KMS-11 (cell line): ENCODE results near the gene KAZN.

Source experiments
- H2AFZ ChIP-seq: fragments of 200-600 bp; sonication (generic); 2 replicates; pipeline ENCODE4 v1.6.1; 2016; ENCODE audit warnings: antibody characterized with exemption, mixed run types, low read depth
- H3K27ac ChIP-seq: fragments of 200-600 bp; sonication (generic); 2 replicates; pipeline ENCODE4 v1.6.1; 2016; ENCODE audit warnings: mild to moderate bottlenecking, mixed run types
- H3K27me3 ChIP-seq: fragments of 200-600 bp; sonication (generic); 2 replicates; pipeline ENCODE4 v1.6.1; 2017; ENCODE audit warnings: mild to moderate bottlenecking, low read depth, mixed run types, moderate library complexity; ENCODE audit not compliant: insufficient read depth
- H3K36me3 ChIP-seq: fragments of 200-600 bp; sonication (generic); 2 replicates; pipeline ENCODE4 v1.6.1; 2017; ENCODE audit warnings: mild to moderate bottlenecking, mixed run types; ENCODE audit not compliant: insufficient read depth
- H3K4me1 ChIP-seq: fragments of 200-600 bp; sonication (generic); 2 replicates; pipeline ENCODE4 v1.6.1; 2016; ENCODE audit warnings: mild to moderate bottlenecking, low read depth, mixed run types; ENCODE audit not compliant: poor library complexity, severe bottlenecking
- H3K4me2 ChIP-seq: fragments of 200-600 bp; sonication (generic); 2 replicates; pipeline ENCODE4 v1.7.0; 2016; ENCODE audit warnings: mild to moderate bottlenecking, mixed run types
- H3K4me3 ChIP-seq: fragments of 200-600 bp; sonication (generic); IDR thresholded peaks from 2 replicates; pipeline ENCODE4 v1.6.1; 2017; ENCODE audit warnings: low read depth, low read length, mixed read lengths; ENCODE audit not compliant: insufficient read depth
- H3K79me2 ChIP-seq: fragments of 200-600 bp; sonication (generic); 2 replicates; pipeline ENCODE4 v1.6.1; 2016; ENCODE audit warnings: low read depth, mixed run types; ENCODE audit not compliant: insufficient read depth
- H3K9ac ChIP-seq: fragments of 200-600 bp; sonication (generic); 2 replicates; pipeline ENCODE4 v1.6.1; 2016; ENCODE audit warnings: mild to moderate bottlenecking, mixed run types
- H4K20me1 ChIP-seq: fragments of 200-600 bp; sonication (generic); 2 replicates; pipeline ENCODE4 v1.6.1; 2016; ENCODE audit warnings: mild to moderate bottlenecking, mixed run types; ENCODE audit not compliant: insufficient read depth
- TF ChIP-seq, protein P1 (sequence below): fragments of 200-600 bp; sonication (generic); conservative IDR thresholded peaks from 2 replicates; pipeline ENCODE4 v1.6.1; 2017; ENCODE audit warnings: low read depth, mild to moderate bottlenecking, antibody characterized with exemption, low read length, moderate library complexity, mixed read lengths

Gene KAZN

DNA sequence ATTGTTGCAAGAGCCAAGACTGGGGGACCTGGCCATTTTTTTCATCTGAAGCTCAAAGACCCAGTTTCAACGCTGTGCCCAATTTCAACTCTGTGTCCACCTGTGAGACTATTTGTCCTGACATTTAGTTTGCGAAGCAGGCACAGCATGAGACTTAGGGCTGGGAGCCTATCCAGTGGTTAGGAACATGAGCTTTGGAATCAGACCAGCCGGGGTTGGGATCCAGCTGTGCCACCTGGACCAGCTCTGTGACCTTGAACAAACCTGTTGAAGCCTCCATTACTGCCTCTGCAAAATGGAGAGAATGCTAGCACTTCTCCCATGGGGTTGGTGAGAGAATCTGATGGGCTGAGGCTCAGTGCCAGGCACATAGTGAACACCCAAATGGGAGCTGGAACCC, 348.9 kb downstream of the KAZN start:
- no peaks in the 10 kb centered on the region for H4K20me1 ChIP-seq
- no peaks in the 10 kb centered on the region for H3K79me2 ChIP-seq
- H3K4me3 ChIP-seq: no peak overlapping the region
- H3K4me2 ChIP-seq: no peak overlapping the region
- H2AFZ ChIP-seq: no peak overlapping the region
- H3K9ac ChIP-seq: no peak overlapping the region
- H3K27ac ChIP-seq: no peak overlapping the region
- no peaks in the 10 kb centered on the region for H3K36me3 ChIP-seq
- TF ChIP-seq, protein P1, sequence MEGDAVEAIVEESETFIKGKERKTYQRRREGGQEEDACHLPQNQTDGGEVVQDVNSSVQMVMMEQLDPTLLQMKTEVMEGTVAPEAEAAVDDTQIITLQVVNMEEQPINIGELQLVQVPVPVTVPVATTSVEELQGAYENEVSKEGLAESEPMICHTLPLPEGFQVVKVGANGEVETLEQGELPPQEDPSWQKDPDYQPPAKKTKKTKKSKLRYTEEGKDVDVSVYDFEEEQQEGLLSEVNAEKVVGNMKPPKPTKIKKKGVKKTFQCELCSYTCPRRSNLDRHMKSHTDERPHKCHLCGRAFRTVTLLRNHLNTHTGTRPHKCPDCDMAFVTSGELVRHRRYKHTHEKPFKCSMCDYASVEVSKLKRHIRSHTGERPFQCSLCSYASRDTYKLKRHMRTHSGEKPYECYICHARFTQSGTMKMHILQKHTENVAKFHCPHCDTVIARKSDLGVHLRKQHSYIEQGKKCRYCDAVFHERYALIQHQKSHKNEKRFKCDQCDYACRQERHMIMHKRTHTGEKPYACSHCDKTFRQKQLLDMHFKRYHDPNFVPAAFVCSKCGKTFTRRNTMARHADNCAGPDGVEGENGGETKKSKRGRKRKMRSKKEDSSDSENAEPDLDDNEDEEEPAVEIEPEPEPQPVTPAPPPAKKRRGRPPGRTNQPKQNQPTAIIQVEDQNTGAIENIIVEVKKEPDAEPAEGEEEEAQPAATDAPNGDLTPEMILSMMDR: no peak
- H3K4me1 ChIP-seq: no peaks in the 10 kb centered on the region
- no peaks in the 10 kb centered on the region for H3K27me3 ChIP-seq

DNA sequence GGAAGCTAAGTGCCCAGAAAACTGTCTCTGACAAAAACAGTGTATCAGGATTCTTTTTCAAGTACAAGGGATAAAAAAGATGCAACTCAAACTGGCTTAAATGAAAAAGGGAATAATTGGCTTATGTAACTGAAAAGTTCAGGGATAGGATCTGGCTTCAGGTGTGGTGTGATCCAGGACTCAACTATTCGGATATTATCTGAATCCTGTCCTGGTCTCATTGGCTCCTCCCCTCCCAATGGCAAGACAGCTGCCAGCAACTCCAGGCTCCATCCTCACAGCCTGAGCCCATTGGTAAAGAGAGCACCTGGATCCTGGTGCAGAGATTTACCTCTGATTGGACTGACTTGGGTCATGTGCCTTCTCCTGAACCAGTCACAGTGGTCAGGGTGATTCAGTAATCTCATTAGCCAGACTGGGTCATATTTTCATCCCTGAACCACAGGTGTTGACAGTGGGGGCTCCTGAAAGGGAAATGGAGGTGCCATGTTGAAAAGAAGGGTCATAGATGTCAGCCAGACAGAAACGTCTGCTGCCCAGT, 349.7 kb downstream of the KAZN start:
- H3K4me2 ChIP-seq: no peak overlapping the region
- no peaks in the 10 kb centered on the region for H3K79me2 ChIP-seq
- no peak overlapping the region for H2AFZ ChIP-seq
- no peaks in the 10 kb centered on the region for H3K27me3 ChIP-seq
- H3K27ac ChIP-seq: no peak overlapping the region
- H3K4me1 ChIP-seq: no peaks in the 10 kb centered on the region
- TF ChIP-seq, protein P1: no peak
- no peaks in the 10 kb centered on the region for H4K20me1 ChIP-seq
- no peaks in the 10 kb centered on the region for H3K36me3 ChIP-seq
- no peak overlapping the region for H3K4me3 ChIP-seq
- no peak overlapping the region for H3K9ac ChIP-seq

DNA sequence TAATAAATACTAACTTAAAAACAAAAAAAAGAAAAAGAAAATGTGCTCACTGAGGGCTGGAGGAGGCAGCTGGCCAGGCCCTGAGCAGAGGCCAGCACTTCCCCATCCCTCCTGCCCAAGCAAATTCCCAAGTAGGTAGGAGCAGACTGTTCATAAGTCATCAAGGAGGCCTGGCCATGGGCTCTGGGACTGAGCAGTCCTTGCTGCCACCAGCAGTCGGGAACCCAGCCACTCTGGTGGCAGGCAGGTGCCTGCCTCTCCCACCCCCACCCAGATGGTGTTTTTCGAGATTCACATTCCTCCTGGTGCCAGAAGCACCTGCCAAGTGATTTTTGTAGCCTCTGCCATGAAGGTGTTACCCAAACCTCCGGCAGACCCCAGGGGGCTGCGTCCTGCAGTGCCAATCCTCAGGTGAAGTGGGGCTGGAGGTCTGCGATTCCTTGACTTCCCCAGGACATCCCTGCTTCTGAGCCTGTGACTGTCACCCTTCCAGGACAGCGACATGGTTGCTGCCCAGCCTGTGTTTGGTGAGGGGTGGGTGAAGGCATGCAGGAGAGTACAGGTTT, 350.9 kb downstream of the KAZN start:
- Histone ChIP-seq H3K27ac (no peak overlapping the region), H3K4me1 (no peaks in the 10 kb centered on the region), H3K79me2 (no peaks in the 10 kb centered on the region), H3K27me3 (no peaks in the 10 kb centered on the region), H3K9ac (no peak overlapping the region), H2AFZ (no peak overlapping the region), H3K36me3 (no peaks in the 10 kb centered on the region), H3K4me2 (no peak overlapping the region), H3K4me3 (no peak overlapping the region), H4K20me1 (no peaks in the 10 kb centered on the region)
- TF ChIP-seq, protein P1: no peak

DNA sequence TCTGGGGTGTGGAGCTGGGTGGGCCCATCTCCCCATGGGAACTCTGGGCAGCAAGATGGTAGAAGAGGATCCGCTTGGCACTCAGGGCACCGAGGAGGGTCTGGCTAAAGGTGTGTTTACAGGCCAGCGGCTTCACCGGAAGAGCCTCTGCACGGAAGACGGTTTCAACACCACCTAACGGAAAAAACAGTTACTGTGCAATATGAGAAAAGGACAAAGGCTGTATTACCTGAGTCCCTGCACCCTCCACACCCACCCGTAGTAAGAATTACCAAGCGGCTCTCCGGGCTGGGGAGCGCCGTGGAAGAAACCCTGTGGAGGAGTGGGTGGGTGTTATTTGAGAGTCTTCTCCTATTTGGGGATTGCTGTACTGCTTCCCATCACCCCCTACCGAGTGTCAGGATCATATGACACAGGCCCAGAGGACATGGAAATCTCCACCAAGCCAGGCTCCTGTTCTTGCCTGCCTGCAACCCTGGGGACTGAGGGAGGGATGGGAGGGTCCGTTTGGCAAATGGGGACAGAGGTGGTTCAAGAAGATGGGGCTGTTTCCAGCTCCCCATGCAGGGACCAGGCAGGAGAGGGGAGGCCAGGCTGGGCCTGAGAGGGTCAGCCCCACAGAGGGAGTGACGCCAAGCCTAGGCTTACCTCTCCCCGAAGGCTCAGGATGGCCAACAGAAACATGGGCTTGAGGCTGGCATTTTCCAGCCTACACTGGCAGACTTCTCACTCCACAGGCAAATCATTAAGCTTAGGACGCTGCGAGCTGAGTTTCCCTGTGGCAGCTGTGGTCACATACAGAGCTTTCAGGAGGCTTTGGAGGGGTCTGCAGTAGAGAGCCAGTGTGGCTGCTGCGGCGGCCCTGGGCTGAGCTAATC, 351.6 kb downstream of the KAZN start:
- H4K20me1 ChIP-seq: no peaks in the 10 kb centered on the region
- no peak overlapping the region for H3K9ac ChIP-seq
- no peak overlapping the region for H2AFZ ChIP-seq
- no peak overlapping the region for H3K4me2 ChIP-seq
- no peaks in the 10 kb centered on the region for H3K79me2 ChIP-seq
- H3K36me3 ChIP-seq: no peaks in the 10 kb centered on the region
- no peaks in the 10 kb centered on the region for H3K4me1 ChIP-seq
- H3K4me3 ChIP-seq: no peak overlapping the region
- H3K27ac ChIP-seq: no peak overlapping the region
- TF ChIP-seq, protein P1: no peak
- no peaks in the 10 kb centered on the region for H3K27me3 ChIP-seq
